Spleen (tissue), 11 donors: ENCODE measurements around the gene CHD1. TPM values are rescaled to one million over a fixed set of nuclear protein-coding genes. Genes with fewer than 3 reads are reported as not detected.

Source experiments
- DNase-seq: peaks from one replicate; pipeline ENCODE4 v3.0.0-alpha.2; 2020
- H3K27ac ChIP-seq, 8 donors: fragments of 200-600 bp; sonication (generic) in 7 of 8; 1 replicate in 4 of 8; 2 replicates in 4 of 8; pipeline versions ENCODE4 v1.5.0 to v1.8.0; 2016 to 2021; ENCODE audit warnings: inconsistent platforms in 4 of 8, mild to moderate bottlenecking in 4 of 8, moderate library complexity in 1 of 8
- H3K27me3 ChIP-seq, 7 donors: fragments of 200-600 bp; sonication (generic) in 6 of 7; replicated peaks in 1 of 7; 1 replicate in 4 of 7; 2 replicates in 3 of 7; pipeline versions ENCODE4 v1.5.0 to v1.8.0; 2016 to 2021; ENCODE audit warnings: inconsistent platforms in 3 of 7, mild to moderate bottlenecking in 1 of 7
- H3K36me3 ChIP-seq, 6 donors: fragments of 200-600 bp; sonication (generic) in 5 of 6; 1 replicate in 4 of 6; 2 replicates in 2 of 6; pipeline versions ENCODE4 v1.5.0 to v1.8.0; 2016 to 2021; ENCODE audit warnings: inconsistent platforms in 2 of 6
- H3K4me1 ChIP-seq, 6 donors: fragments of 200-600 bp; sonication (generic) in 5 of 6; 1 replicate in 3 of 6; 2 replicates in 3 of 6; pipeline versions ENCODE4 v1.5.0 to v1.8.0; 2016 to 2021; ENCODE audit warnings: inconsistent platforms in 3 of 6
- H3K4me3 ChIP-seq, 8 donors: fragments of 200-600 bp; sonication (generic) in 7 of 8; 1 replicate in 4 of 8; 2 replicates in 4 of 8; pipeline versions ENCODE4 v1.5.0 to v1.8.0; 2016 to 2021; ENCODE audit warnings: inconsistent platforms in 4 of 8, mild to moderate bottlenecking in 4 of 8, moderate library complexity in 2 of 8
- H3K9me3 ChIP-seq, 8 donors: fragments of 200-600 bp; sonication (generic) in 7 of 8; 1 replicate in 4 of 8; 2 replicates in 4 of 8; pipeline versions ENCODE4 v1.5.0 to v1.8.0; 2016 to 2021; ENCODE audit warnings: inconsistent platforms in 4 of 8
- POLR2A ChIP-seq, 3 donors: fragments of 450-650 bp; IDR thresholded peaks; one replicate each; pipeline ENCODE4 v1.5.1; 2017; ENCODE audit warnings: antibody characterized with exemption in 3 of 3, mild to moderate bottlenecking in 1 of 3
- POLR2AphosphoS5 ChIP-seq, 3 donors: sonication (generic); formaldehyde crosslinking; IDR thresholded peaks; one replicate each; pipeline ENCODE4 v1.5.1; 2017; ENCODE audit warnings: antibody characterized with exemption in 3 of 3
- WGBS, 5 donors: extraction: QIAGEN DNeasy Blood & Tissue Kit in 3 of 5; methylation state at CpG; one replicate each; pipeline versions ENCODE4 v1.1.5 to v1.1.7; 2013 to 2018; 5-methylcytosine and 5-hydroxymethylcytosine counted together
- intact Hi-C: fragments of 100-400 bp; cut with DNase I; formaldehyde crosslinking; loops from one replicate; pipeline ENCODE4 v1.15.0; 2023; ENCODE audit warnings: low total_unique reads
- polyA plus RNA-seq, 3 donors: library from polyadenylated mRNA; stranded (reverse); fragments of 200-250 nt; gene quantifications; one replicate each; pipeline ENCODE4 v1.2.1, GENCODE V29; 2013
- total RNA-seq, 7 donors: library from RNA; depleted of rRNA in 3 of 7; stranded (reverse); fragments of >200 nt in 3 of 7; fragmentation: NEBNext Ultra II Directional in 4 of 7; extraction: Animal tissue kit (Norgen Biotek cat#: 25700) in 4 of 7; gene quantifications; one replicate each; pipeline versions ENCODE4 v1.1.0 to v1.2.1, GENCODE V29; 2016 to 2021
- TF ChIP-seq, protein P1 (sequence below), 11 experiments: fragments of 200-600 bp in 7 of 11; fragments of 450-650 bp in 4 of 11; sonication (generic) in 4 of 11; IDR thresholded peaks in 8 of 11; conservative IDR thresholded peaks in 3 of 11; 1 replicate in 7 of 11; 2 replicates in 4 of 11; pipeline versions ENCODE4 v1.4.0 to v1.8.0; 2016 to 2021; ENCODE audit warnings: antibody characterized with exemption in 11 of 11, inconsistent platforms in 4 of 11, mild to moderate bottlenecking in 1 of 11
- donor health status: healthy with polysubstance abuse.
- donor health status: DM: no; HTN: no; CAD: no; lungs with moderate emphysema.
- donor health status: DM: no; HTN: no; CAD: no.
- donor health status: Bipolar disorder and iron deficiency.
- donor health status: healthy.
- donor health status: DM: no; HTN: no; CAD: no.
- donor health status: DM: yes; HTN: yes; CAD: no.

CHD1 gene
- total and polyA plus RNA-seq, 10 donors = 17.3 to 118 (median 66.1) TPM

DNA sequence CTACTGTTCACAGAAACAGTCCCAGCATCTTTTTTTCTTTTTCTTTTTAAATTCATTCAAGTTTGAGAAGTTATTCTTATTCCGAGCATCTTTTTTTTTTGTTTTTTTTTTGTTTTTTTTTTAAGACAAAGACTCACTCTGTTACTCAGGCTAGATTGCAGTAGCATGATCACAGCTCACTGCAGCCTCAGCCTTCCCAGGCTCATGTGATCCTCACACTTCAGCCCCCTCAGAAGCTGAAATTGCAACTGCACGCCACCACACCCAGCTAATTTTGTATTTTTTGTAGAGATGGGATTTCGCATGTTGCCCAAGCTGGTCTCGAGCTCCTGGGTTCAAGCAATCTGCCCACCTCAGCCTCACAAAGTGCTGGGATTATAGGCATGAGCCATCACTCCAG, 36.4 kb upstream of the CHD1 start:
- Histone ChIP-seq H3K27ac (no peak overlapping the region), H3K36me3 (no peaks in the 10 kb centered on the region), H3K4me1 (no peaks in the 10 kb centered on the region), H3K9me3 (peaks cover 0 to 10% (median 4%) of the 10 kb centered on the region in 8 donors), H3K4me3 (no peak overlapping the region), H3K27me3 (no peaks in the 10 kb centered on the region)
- WGBS, 5 donors = 89 to 95% (median 93%) methylated on average over 4 of the region's 4 CpGs
- intact Hi-C loops = no loop called here
- TF ChIP-seq, protein P1, sequence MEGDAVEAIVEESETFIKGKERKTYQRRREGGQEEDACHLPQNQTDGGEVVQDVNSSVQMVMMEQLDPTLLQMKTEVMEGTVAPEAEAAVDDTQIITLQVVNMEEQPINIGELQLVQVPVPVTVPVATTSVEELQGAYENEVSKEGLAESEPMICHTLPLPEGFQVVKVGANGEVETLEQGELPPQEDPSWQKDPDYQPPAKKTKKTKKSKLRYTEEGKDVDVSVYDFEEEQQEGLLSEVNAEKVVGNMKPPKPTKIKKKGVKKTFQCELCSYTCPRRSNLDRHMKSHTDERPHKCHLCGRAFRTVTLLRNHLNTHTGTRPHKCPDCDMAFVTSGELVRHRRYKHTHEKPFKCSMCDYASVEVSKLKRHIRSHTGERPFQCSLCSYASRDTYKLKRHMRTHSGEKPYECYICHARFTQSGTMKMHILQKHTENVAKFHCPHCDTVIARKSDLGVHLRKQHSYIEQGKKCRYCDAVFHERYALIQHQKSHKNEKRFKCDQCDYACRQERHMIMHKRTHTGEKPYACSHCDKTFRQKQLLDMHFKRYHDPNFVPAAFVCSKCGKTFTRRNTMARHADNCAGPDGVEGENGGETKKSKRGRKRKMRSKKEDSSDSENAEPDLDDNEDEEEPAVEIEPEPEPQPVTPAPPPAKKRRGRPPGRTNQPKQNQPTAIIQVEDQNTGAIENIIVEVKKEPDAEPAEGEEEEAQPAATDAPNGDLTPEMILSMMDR (IDR thresholded peaks at IDR 0.05 in 8 of 11, conservative IDR thresholded peaks at IDR 0.05 in 3 of 11) = no peak
- no peak for TF ChIP-seq POLR2A (IDR thresholded peaks at IDR 0.05)
- TF ChIP-seq POLR2AphosphoS5 (IDR thresholded peaks at IDR 0.05) = no peak
- no peak for DNase-seq

DNA sequence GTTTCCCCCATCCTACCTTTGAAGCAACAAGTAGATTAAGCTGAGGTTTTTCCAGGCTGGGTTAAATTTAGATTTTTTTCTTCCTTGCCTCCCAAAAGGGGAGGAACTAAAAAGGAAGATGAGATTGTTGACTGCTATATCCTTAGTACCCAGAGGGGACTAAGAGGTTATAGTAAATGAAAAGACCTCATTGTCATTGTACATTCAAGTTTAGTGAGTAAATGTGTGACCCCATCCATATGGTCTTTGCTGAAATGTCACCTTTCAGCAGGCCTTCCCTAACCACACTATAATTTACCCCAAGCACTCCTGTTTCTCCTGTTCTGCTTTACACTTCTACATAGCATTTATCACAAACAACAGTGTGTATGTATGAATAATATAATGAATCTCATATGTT, 35.8 kb upstream of the CHD1 start:
- H3K36me3 ChIP-seq = no peaks in the 10 kb centered on the region
- peaks cover 0 to 10% (median 4%) of the 10 kb centered on the region in 8 donors for H3K9me3 ChIP-seq
- no peak overlapping the region for H3K27ac ChIP-seq
- TF ChIP-seq POLR2A (IDR thresholded peaks at IDR 0.05) = no peak
- TF ChIP-seq, protein P1 (IDR thresholded peaks at IDR 0.05 in 8 of 11, conservative IDR thresholded peaks at IDR 0.05 in 3 of 11) = no peak
- TF ChIP-seq POLR2AphosphoS5 (IDR thresholded peaks at IDR 0.05) = no peak
- DNase-seq = no peak
- H3K4me3 ChIP-seq = no peak overlapping the region
- H3K4me1 ChIP-seq = no peaks in the 10 kb centered on the region
- no peaks in the 10 kb centered on the region for H3K27me3 ChIP-seq
- intact Hi-C loops = no loop called here

DNA sequence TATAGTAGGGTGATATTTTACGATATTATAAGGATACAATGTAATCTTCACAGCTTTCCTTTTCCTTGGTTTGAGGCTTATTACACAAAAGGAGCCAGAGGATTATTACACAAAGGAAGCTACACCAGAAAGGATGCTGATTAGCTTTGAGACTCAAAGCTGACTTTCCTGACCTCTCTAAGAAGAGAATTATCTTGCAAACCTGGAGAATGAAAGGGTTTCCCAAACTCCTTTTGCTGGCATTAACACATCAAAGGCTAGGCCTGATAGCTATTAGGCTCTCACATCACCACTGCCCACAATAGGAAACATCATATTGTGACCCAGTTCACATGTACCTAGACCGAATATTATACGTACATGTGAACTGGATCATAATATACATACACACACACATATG, 34.2 kb upstream of the CHD1 start:
- H3K27ac ChIP-seq = no peak overlapping the region
- no peak overlapping the region for H3K4me3 ChIP-seq
- H3K9me3 ChIP-seq = peaks cover 0 to 10% (median 4%) of the 10 kb centered on the region in 8 donors
- DNase-seq = no peak
- no peaks in the 10 kb centered on the region for H3K36me3 ChIP-seq
- 74 to 89% (median 86%) methylated on average over 3 of the region's 3 CpGs for WGBS, 5 donors
- H3K4me1 ChIP-seq = no peaks in the 10 kb centered on the region
- intact Hi-C loops = no loop called here
- TF ChIP-seq, protein P1 (IDR thresholded peaks at IDR 0.05 in 8 of 11, conservative IDR thresholded peaks at IDR 0.05 in 3 of 11) = no peak
- TF ChIP-seq POLR2AphosphoS5 (IDR thresholded peaks at IDR 0.05) (no peak), POLR2A (IDR thresholded peaks at IDR 0.05) (no peak)
- H3K27me3 ChIP-seq = no peaks in the 10 kb centered on the region

DNA sequence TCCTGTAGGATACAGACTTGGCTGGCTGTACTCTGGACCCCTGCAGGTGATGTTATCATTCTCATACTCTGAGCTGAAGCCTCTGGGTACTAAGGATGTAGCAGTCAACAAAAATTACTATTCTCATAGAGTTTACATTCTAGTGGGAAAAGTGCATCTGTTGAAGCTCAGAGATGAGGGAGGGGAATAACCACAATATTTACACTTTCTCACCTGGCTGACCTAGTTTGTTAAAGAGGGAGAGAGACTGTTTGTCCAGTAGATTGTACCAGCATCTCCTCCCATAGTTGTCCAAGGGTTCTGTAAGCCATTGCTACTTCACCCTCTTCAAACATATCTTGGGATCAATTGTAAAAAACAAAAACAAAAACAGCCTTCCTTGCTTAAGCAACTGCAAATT, 33.8 kb upstream of the CHD1 start:
- H3K27me3 ChIP-seq = no peaks in the 10 kb centered on the region
- intact Hi-C loops = no loop called here

More for the DNA sequence above, 33.8 kb upstream of the CHD1 start:
- Histone ChIP-seq H3K9me3 (peaks cover 0 to 10% (median 4%) of the 10 kb centered on the region in 8 donors), H3K36me3 (no peaks in the 10 kb centered on the region), H3K4me3 (no peak overlapping the region), H3K4me1 (no peaks in the 10 kb centered on the region), H3K27ac (no peak overlapping the region)
- TF ChIP-seq, protein P1 (IDR thresholded peaks at IDR 0.05 in 8 of 11, conservative IDR thresholded peaks at IDR 0.05 in 3 of 11) = no peak
- TF ChIP-seq POLR2AphosphoS5 (IDR thresholded peaks at IDR 0.05) = no peak
- no peak for TF ChIP-seq POLR2A (IDR thresholded peaks at IDR 0.05)
- DNase-seq = no peak
